ENCODE results near the gene ACTN2.

DNA sequence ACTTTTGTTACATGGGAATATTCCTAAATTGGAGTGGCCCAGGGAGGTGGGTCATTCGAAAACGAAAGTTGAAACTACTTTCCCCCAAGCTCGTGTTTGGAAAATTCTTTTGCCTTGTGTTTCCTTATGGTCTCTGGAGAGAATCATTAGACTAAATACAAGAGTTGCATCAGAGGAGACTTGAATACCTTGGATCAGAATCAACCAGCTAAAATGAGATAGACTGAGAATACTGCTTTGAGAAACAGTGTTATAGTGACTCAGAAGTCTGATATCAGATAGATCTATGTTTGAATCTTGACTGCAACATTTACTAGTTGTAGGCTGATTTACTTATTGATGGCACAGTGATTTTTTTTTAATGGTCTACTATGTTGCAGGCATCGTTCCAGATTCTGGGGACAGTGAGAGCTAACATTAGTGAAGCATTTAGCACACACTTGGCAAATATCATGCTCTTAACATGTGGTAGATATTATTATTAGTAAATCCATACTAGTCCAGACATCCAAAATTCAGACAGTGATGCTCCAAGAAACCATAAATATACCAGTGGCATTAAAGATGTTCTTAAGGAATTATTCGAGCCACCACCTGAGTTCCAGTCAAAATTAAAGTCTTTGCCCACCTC, 12.9 kb upstream of the ACTN2 start:
- TF ChIP-seq, protein P1, sequence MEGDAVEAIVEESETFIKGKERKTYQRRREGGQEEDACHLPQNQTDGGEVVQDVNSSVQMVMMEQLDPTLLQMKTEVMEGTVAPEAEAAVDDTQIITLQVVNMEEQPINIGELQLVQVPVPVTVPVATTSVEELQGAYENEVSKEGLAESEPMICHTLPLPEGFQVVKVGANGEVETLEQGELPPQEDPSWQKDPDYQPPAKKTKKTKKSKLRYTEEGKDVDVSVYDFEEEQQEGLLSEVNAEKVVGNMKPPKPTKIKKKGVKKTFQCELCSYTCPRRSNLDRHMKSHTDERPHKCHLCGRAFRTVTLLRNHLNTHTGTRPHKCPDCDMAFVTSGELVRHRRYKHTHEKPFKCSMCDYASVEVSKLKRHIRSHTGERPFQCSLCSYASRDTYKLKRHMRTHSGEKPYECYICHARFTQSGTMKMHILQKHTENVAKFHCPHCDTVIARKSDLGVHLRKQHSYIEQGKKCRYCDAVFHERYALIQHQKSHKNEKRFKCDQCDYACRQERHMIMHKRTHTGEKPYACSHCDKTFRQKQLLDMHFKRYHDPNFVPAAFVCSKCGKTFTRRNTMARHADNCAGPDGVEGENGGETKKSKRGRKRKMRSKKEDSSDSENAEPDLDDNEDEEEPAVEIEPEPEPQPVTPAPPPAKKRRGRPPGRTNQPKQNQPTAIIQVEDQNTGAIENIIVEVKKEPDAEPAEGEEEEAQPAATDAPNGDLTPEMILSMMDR (conservative IDR thresholded peaks at IDR 0.05 in 1 of 2, IDR thresholded peaks at IDR 0.05 in 1 of 2; ENCODE audit: low read depth in 1 of 2, low read length in 2 of 2), result no peak
- TF ChIP-seq EZH2 (IDR thresholded peaks at IDR 0.05; ENCODE audit: low read length, missing control alignments), result no peak
